GM12892 (cell line): ENCODE results near the gene TSPAN9.

Source experiments
- POLR2A ChIP-seq: IDR thresholded peaks from 2 replicates; pipeline ENCODE4 v1.6.1; 2011; ENCODE audit warnings: low read depth, low read length, control low read depth
- POLR2AphosphoS5 ChIP-seq: IDR thresholded peaks from 2 replicates; pipeline ENCODE4 v1.6.1; 2011; ENCODE audit warnings: low read depth, low read length, control low read depth
- TAF1 ChIP-seq: IDR thresholded peaks from 2 replicates; pipeline ENCODE4 v1.6.1; 2011; ENCODE audit warnings: low read depth, mild to moderate bottlenecking, control low read depth, low read length, borderline replicate concordance

- TF ChIP-seq POLR2A (no peak), POLR2AphosphoS5 (no peak), TAF1 (no peak)
Measured at GRCh38 chr12:3145546-3146310, 68.5 kb downstream of the TSPAN9 start.
